HCT116 (cell line): ENCODE data around the gene NFIA.

Source experiments
- ELF1 ChIP-seq: IDR thresholded peaks from 2 replicates; pipeline ENCODE4 v1.6.1; 2012; ENCODE audit warnings: low read depth, borderline replicate concordance
- EZH2 ChIP-seq: fragments of 200-600 bp; sonication (generic); IDR thresholded peaks from 2 replicates; pipeline ENCODE4 v1.6.1; 2017; ENCODE audit warnings: antibody characterized with exemption, mixed run types
- EZH2phosphoT487 ChIP-seq: fragments of 200-600 bp; IDR thresholded peaks from 2 replicates; pipeline ENCODE4 v1.6.1; 2018; ENCODE audit warnings: antibody characterized with exemption, borderline replicate concordance
- FOSL1 ChIP-seq: IDR thresholded peaks from 2 replicates; pipeline ENCODE4 v1.6.1; 2012; ENCODE audit warnings: low read depth
- JUND ChIP-seq: IDR thresholded peaks from 2 replicates; pipeline ENCODE4 v1.6.1; 2012
- POLR2A ChIP-seq: IDR thresholded peaks from 2 replicates; pipeline ENCODE4 v1.7.0; 2011; ENCODE audit warnings: borderline replicate concordance; ENCODE audit not compliant: insufficient read depth, insufficient read length; ENCODE audit errors: extremely low read depth
- POLR2AphosphoS5 ChIP-seq: IDR thresholded peaks from 2 replicates; pipeline ENCODE4 v1.6.1; 2011; ENCODE audit warnings: mild to moderate bottlenecking, low read depth, low read length, moderate library complexity
- RAD21 ChIP-seq: IDR thresholded peaks from 2 replicates; pipeline ENCODE4 v1.6.1; 2012; ENCODE audit warnings: low read depth, mild to moderate bottlenecking
- SIN3A ChIP-seq: IDR thresholded peaks from 2 replicates; pipeline ENCODE4 v1.6.1; 2012; ENCODE audit warnings: low read depth
- SRF ChIP-seq: IDR thresholded peaks from 2 replicates; pipeline ENCODE4 v1.6.1; 2012; ENCODE audit warnings: low read depth
- TCF7L2 ChIP-seq: IDR thresholded peaks from 2 replicates; pipeline ENCODE4 v1.7.0; 2011; ENCODE audit warnings: borderline replicate concordance, inconsistent platforms; ENCODE audit not compliant: insufficient read depth, insufficient read length; ENCODE audit errors: extremely low read depth
- ZNF274 ChIP-seq: fragments of 200-500 bp; sonication (Bioruptor generic); IDR thresholded peaks from 2 replicates; pipeline ENCODE4 v1.6.1; 2014; ENCODE audit warnings: mild to moderate bottlenecking, low read depth, low read length, inconsistent platforms
- TF ChIP-seq, protein P1 (sequence below), 3 experiments: fragments of 200-600 bp in 1 of 3; sonication (generic) in 1 of 3; IDR thresholded peaks in 2 of 3; conservative IDR thresholded peaks in 1 of 3; 2 replicates each; pipeline ENCODE4 v1.5.1; 2012 to 2017; ENCODE audit warnings: low read depth in 2 of 3, low read length in 2 of 3, antibody characterized with exemption in 1 of 3, borderline replicate concordance in 1 of 3, control low read depth in 1 of 3, mild to moderate bottlenecking in 1 of 3, mixed read lengths in 1 of 3, mixed run types in 1 of 3, moderate library complexity in 1 of 3; ENCODE audit not compliant: insufficient read depth in 1 of 3
- TF ChIP-seq, protein P2 (sequence below): IDR thresholded peaks from 2 replicates; pipeline ENCODE4 v1.6.1; 2012

DNA sequence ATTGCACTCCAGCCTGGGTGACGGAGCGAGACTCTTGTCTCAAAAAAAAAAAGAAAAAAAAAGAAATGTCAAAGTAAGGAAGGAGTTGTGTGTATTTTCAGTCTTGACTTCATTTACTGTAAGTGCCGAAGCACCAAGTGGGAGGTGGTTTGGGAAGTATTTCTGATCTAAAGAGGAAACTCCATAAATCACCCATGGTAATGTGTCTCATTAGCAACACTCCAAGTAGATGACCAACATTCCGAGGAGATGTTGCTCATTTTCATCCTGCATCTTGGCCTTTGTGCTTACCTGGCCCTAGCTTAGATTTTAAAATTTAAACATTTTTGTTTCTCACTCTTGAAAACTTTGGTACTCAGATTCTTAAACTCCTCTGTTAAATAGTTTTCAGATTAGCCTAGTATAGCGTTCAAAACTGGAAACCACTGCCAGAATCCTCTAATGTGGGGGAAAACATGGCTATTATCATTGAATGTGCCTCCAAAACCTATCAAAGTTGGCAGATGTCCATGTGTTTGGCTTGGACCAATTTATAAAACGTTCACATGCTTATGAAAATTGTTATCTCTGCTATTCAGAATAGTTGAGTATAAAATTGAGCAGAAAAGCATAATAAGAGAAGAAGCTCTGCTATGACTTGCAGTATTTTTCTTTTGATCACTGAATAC lies 110.4 kb downstream of the NFIA start:
- TF ChIP-seq EZH2phosphoT487 (no peak), RAD21 (no peak), SIN3A (no peak), ZNF274 (no peak), POLR2AphosphoS5 (no peak), EZH2 (no peak), TCF7L2 (no peak), SRF (no peak), POLR2A (no peak), JUND (no peak), FOSL1 (no peak), ELF1 (no peak)
- TF ChIP-seq, protein P1, sequence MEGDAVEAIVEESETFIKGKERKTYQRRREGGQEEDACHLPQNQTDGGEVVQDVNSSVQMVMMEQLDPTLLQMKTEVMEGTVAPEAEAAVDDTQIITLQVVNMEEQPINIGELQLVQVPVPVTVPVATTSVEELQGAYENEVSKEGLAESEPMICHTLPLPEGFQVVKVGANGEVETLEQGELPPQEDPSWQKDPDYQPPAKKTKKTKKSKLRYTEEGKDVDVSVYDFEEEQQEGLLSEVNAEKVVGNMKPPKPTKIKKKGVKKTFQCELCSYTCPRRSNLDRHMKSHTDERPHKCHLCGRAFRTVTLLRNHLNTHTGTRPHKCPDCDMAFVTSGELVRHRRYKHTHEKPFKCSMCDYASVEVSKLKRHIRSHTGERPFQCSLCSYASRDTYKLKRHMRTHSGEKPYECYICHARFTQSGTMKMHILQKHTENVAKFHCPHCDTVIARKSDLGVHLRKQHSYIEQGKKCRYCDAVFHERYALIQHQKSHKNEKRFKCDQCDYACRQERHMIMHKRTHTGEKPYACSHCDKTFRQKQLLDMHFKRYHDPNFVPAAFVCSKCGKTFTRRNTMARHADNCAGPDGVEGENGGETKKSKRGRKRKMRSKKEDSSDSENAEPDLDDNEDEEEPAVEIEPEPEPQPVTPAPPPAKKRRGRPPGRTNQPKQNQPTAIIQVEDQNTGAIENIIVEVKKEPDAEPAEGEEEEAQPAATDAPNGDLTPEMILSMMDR (IDR thresholded peaks at IDR 0.05 in 2 of 3, conservative IDR thresholded peaks at IDR 0.05 in 1 of 3; ENCODE audit: borderline replicate concordance in 1 of 3, insufficient read depth in 1 of 3, low read depth in 2 of 3, low read length in 2 of 3) = no peak
- TF ChIP-seq, protein P2, sequence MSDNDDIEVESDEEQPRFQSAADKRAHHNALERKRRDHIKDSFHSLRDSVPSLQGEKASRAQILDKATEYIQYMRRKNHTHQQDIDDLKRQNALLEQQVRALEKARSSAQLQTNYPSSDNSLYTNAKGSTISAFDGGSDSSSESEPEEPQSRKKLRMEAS = no peak
